Fibroblast of mammary gland (primary cell): ENCODE results near the gene COL26A1.

Source experiments
- DNase-seq: peaks from one replicate; pipeline ENCODE4 v3.0.0-alpha.2; 2010; ENCODE audit warnings: low read depth
- H3K4me3 ChIP-seq: 2 replicates; pipeline ENCODE4 v1.5.1; 2011; ENCODE audit warnings: low read depth, mild to moderate bottlenecking, low read length, moderate library complexity; ENCODE audit not compliant: control insufficient read depth
- TF ChIP-seq, protein P1 (sequence below): conservative IDR thresholded peaks from 2 replicates; pipeline ENCODE4 v1.5.1; 2011; ENCODE audit warnings: low read depth, low read length, inconsistent platforms; ENCODE audit not compliant: control insufficient read depth, insufficient read depth

The COL26A1 gene

DNA sequence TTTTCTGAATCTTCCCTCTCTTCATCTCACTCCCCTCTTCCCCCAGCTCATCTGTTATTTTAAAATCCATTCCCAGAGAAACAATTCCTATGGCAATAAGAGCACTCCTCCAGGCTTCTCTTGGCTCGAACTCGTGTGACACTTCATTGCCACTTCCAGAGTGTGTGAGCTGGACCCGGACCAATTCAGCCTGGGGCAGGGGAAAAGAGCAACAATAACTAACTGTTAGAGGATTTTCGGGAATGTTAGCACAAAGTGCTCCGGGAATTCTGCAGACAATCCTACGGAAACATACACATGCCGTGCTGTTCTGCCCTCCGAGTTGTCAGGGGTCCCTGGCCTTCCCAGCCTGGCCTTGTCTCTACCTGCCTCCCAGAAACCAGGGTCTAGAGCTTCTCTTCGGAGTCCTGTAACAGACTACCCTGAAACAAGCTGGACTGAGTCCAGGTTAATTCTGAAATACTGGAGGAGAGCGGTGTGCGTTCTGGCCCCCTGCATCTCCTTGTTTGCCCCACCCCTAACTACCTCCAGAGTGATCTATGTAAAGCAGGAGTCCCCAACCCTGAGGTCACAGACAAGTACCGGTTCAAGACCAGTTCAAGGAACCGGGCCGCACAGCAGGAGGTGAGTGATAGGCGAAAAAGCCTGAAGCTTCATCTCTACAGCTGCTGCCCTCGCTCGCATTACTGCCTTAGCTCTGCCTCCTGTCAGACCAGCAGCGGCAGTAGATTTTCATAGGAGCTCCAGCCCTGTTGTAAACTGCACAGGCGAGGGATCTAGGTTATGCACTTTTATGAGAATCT, 11.3 kb downstream of the COL26A1 start:
- no peak for DNase-seq

DNA sequence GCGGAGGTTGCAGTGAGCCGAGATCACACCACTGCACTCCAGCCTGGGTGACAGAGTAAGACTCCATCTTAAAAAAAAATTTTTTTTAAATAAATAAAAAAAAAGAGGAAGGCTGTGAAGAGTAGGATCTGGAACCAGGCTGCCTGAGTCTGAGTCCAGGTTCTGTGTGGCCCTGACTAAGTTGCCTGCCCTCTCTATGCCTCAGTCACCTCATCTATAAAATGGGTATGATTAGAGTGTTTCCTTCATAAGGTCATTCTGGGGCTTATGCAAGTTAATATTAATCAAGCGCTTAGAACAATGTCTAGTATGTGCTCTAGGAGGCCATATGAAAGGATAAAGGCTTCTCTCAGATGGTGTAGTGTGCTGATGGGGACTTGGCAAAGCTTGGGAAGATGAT, 12.3 kb downstream of the COL26A1 start:
- TF ChIP-seq, protein P1, sequence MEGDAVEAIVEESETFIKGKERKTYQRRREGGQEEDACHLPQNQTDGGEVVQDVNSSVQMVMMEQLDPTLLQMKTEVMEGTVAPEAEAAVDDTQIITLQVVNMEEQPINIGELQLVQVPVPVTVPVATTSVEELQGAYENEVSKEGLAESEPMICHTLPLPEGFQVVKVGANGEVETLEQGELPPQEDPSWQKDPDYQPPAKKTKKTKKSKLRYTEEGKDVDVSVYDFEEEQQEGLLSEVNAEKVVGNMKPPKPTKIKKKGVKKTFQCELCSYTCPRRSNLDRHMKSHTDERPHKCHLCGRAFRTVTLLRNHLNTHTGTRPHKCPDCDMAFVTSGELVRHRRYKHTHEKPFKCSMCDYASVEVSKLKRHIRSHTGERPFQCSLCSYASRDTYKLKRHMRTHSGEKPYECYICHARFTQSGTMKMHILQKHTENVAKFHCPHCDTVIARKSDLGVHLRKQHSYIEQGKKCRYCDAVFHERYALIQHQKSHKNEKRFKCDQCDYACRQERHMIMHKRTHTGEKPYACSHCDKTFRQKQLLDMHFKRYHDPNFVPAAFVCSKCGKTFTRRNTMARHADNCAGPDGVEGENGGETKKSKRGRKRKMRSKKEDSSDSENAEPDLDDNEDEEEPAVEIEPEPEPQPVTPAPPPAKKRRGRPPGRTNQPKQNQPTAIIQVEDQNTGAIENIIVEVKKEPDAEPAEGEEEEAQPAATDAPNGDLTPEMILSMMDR, result no peak
- no peak for DNase-seq

More for the DNA sequence above, 11.3 kb downstream of the COL26A1 start:
- TF ChIP-seq, protein P1, result no peak
- no peak overlapping the region for H3K4me3 ChIP-seq

DNA sequence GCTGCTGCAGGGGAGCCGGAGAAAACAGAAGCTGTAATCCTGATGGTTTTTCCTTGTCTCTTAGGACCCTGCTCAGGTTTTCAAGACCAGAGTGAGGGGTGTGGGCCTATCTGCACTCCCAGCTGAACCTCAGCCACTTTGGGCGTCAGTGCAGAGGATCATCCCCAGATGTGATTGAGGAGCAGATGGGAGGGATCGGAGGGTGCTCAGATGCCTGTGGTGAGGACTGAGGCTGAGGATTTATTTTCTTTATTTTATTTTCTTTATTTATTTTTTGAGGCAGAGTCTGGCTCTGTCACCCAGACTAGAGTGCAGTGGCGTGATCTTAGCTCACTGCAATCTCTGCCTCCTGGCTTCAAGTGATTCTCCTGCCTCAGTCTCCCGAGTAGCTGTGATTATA, 13.9 kb downstream of the COL26A1 start:
- no peak overlapping the region for H3K4me3 ChIP-seq
- TF ChIP-seq, protein P1, result no peak
- DNase-seq, result no peak

More for the DNA sequence above, 12.3 kb downstream of the COL26A1 start:
- H3K4me3 ChIP-seq, result no peak overlapping the region

DNA sequence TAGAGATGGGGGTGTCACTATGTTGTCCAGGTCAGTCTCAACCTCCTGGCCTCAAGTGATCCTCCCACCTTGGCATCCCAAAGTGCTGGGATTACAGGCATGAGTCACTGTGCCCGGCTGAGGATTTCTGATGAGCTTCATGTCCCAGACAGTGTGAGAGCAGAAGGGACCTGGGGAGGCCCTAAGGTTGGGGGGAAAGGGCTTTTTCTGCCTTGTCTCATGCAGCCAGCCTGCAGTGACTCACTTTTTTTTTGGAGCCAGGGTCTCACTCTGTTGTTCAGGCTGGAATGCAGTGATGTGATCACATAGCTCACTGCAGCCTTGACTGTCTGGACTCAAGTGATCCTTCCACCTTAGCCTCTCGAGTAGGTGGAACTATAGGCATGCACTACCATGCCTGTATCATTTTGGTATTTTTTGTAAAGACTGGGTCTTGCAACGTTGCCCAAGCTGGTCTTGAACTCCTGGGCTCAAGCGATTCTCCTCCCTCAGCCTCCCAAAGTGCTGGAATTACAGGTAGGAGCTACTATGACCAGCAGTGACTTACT, 14.6 kb downstream of the COL26A1 start:
- TF ChIP-seq, protein P1, result no peak
- DNase-seq, result no peak
- H3K4me3 ChIP-seq, result no peak overlapping the region

DNA sequence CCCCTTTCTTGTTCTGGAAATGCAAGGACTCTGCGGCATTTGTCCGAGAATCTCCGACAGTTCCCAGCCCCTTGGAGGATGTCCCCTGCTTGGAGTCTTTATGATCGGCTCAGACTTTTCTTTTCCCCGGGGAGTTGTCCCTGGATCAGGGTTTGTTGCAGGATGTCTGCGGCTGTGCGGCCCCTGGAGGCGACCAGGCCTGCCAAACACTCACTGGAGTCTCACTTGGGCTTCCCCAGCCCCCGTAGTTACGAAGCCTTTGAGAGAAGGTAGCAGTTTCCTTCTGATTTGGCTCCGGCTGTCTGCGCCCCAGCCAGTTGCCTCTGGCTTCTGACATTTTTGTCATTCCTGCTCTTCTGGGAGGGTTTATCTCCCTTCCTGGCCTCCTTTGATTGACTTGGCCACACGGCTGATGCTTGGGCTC, 16.1 kb downstream of the COL26A1 start:
- DNase-seq, result no peak
- no peak overlapping the region for H3K4me3 ChIP-seq
- TF ChIP-seq, protein P1, result no peak

DNA sequence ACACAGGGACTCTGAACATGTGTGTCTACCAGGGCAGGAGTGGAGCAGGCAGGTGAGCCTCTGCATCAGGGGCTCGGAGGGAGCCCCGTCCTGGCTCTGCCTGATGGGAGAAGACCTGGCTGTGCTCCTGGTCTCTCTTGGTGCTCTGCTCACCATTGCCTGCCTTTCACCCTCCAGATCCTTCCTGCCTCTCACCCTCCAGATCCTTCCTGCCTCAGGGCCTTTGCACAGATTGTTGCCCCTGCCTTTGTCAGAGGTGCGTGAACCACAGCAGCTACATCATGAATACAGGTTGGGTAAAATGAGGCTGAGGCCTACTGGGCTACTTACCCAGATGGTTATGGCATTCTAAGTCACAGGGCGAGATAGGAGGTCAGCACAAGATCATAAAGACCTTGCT, 16.6 kb downstream of the COL26A1 start:
- DNase-seq, result no peak
- TF ChIP-seq, protein P1, result no peak
- no peak overlapping the region for H3K4me3 ChIP-seq
